ENCODE measurements around the gene CTNNA2.

CTNNA2 gene

GRCh38 chr2:79849241-79849640, 336.4 kb downstream of the CTNNA2 start:
- no peak for TF ChIP-seq ZFX (IDR thresholded peaks at IDR 0.05; ENCODE audit: borderline replicate concordance)
- TF ChIP-seq CTCF (IDR thresholded peaks at IDR 0.05), result no peak
- no peak overlapping the region for H3K27ac ChIP-seq

- TF ChIP-seq CTCF (IDR thresholded peaks at IDR 0.05) (no peak), ZFX (IDR thresholded peaks at IDR 0.05; ENCODE audit: borderline replicate concordance) (no peak)
- H3K27ac ChIP-seq, result no peak overlapping the region
Observed at GRCh38 chr2:79849949-79850348, 337.1 kb downstream of the CTNNA2 start.

- TF ChIP-seq ZFX (IDR thresholded peaks at IDR 0.05; ENCODE audit: borderline replicate concordance) (no peak), CTCF (IDR thresholded peaks at IDR 0.05) (no peak)
- no peak overlapping the region for H3K27ac ChIP-seq
Observed at GRCh38 chr2:79850912-79851311, 338.1 kb downstream of the CTNNA2 start.

GRCh38 chr2:79855264-79856006, 342.6 kb downstream of the CTNNA2 start:
- no peak overlapping the region for H3K27ac ChIP-seq
- TF ChIP-seq CTCF (IDR thresholded peaks at IDR 0.05) (peak; percentile 26), ZFX (IDR thresholded peaks at IDR 0.05; ENCODE audit: borderline replicate concordance) (no peak)

GRCh38 chr2:79857888-79858287, 345.0 kb downstream of the CTNNA2 start:
- no peak overlapping the region for H3K27ac ChIP-seq
- TF ChIP-seq ZFX (IDR thresholded peaks at IDR 0.05; ENCODE audit: borderline replicate concordance) (no peak), CTCF (IDR thresholded peaks at IDR 0.05) (no peak)

- no peak overlapping the region for H3K27ac ChIP-seq
- TF ChIP-seq ZFX (IDR thresholded peaks at IDR 0.05; ENCODE audit: borderline replicate concordance), result no peak
- peak; percentile 62 for TF ChIP-seq CTCF (IDR thresholded peaks at IDR 0.05)
Observed at GRCh38 chr2:79860228-79861058, 347.6 kb downstream of the CTNNA2 start.

GRCh38 chr2:79861059-79861374, 348.2 kb downstream of the CTNNA2 start:
- TF ChIP-seq ZFX (IDR thresholded peaks at IDR 0.05; ENCODE audit: borderline replicate concordance) (no peak), CTCF (IDR thresholded peaks at IDR 0.05) (no peak)
- no peak overlapping the region for H3K27ac ChIP-seq

Measured in 22Rv1 (cell line).